Measurements from ENCODE around the gene AKT1. TPM values are rescaled to one million over a fixed set of nuclear protein-coding genes. Genes with fewer than 3 reads are reported as not detected.
A peak's percentile ranks its signal among the peaks of the same experiment; 100 is the strongest.

Gene AKT1
- polyA plus RNA-seq, 2 of the 4 experiments (the other 2 are of a cell fraction), result 70.2 to 93.8 TPM

DNA sequence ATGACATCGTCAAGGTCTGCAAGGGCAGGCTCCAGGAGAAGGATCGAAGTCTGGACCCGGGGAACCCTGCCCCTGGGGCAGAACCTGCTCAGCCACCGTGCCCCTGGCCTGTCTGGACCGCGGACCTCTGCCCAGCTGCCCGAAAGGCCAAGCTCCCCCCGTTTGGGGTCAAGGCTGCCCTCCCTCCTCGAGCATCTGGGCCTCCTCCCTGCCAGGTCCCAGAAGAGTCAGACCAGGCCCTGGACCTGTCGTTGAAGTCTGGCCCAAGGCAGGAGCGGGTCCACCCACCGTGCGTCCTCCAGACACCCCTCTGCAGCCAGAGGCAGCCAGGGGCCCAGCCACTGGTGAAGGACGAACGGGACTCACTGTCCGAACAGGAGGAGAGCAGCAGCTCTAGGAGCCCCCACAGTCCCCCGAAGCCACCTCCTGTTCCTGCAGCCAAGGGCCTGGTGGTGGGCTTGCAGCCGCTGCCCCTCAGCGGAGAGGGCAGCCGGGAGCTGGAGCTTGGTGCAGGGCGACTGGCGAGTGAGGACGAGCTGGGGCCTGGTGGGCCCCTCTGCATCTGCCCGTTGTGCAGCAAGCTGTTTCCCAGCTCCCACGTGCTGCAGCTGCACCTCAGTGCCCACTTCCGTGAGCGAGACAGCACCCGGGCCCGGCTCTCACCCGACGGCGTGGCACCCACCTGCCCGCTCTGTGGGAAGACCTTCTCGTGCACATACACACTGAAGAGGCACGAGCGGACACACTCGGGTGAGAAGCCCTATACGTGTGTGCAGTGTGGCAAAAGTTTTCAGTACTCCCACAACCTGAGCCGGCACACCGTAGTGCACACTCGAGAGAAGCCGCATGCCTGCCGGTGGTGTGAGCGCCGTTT, 6.2 kb upstream of the AKT1 start:
- H3K4me3 ChIP-seq, result peak overlapping the region; percentile 68
- CTCF ChIA-PET, result interaction anchor here (0.6 to 2.1 kb wide), 6 partner anchors 19 to 36 kb away, joined by 3 to 8 read pairs (median 6); no protein-coding TSS in a partner anchor
- DNase-seq (ENCODE audit: low read depth in 1 of 2, low spot score in 1 of 2) (no peak), FAIRE-seq (no peak), ATAC-seq (no peak)
- TF ChIP-seq ZNF302 (CRISPR knock-in tag; IDR thresholded peaks at IDR 0.05) (no peak), EP300 (IDR thresholded peaks at IDR 0.05) (no peak), RNF2 (IDR thresholded peaks at IDR 0.05; ENCODE audit: borderline replicate concordance, low read depth) (no peak), NPAS2 (CRISPR knock-in tag; IDR thresholded peaks at IDR 0.05; ENCODE audit: borderline replicate concordance) (no peak), PHF8 (IDR thresholded peaks at IDR 0.05; ENCODE audit: borderline replicate concordance, low read depth) (no peak), MYC (IDR thresholded peaks at IDR 0.05; ENCODE audit: borderline replicate concordance, low read length) (no peak), CHD4 (IDR thresholded peaks at IDR 0.05; ENCODE audit: borderline replicate concordance) (no peak), MAZ (IDR thresholded peaks at IDR 0.05; ENCODE audit: borderline replicate concordance, low read depth, low read length) (no peak), CBX2 (IDR thresholded peaks at IDR 0.05; ENCODE audit: borderline replicate concordance, low read depth) (no peak), GATA3 (IDR thresholded peaks at IDR 0.05; ENCODE audit: borderline replicate concordance) (no peak), JUNB (IDR thresholded peaks at IDR 0.05) (no peak)
- TF ChIP-seq, protein P1, sequence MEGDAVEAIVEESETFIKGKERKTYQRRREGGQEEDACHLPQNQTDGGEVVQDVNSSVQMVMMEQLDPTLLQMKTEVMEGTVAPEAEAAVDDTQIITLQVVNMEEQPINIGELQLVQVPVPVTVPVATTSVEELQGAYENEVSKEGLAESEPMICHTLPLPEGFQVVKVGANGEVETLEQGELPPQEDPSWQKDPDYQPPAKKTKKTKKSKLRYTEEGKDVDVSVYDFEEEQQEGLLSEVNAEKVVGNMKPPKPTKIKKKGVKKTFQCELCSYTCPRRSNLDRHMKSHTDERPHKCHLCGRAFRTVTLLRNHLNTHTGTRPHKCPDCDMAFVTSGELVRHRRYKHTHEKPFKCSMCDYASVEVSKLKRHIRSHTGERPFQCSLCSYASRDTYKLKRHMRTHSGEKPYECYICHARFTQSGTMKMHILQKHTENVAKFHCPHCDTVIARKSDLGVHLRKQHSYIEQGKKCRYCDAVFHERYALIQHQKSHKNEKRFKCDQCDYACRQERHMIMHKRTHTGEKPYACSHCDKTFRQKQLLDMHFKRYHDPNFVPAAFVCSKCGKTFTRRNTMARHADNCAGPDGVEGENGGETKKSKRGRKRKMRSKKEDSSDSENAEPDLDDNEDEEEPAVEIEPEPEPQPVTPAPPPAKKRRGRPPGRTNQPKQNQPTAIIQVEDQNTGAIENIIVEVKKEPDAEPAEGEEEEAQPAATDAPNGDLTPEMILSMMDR (IDR thresholded peaks at IDR 0.05), result no peak
- TF ChIP-seq, protein P2, sequence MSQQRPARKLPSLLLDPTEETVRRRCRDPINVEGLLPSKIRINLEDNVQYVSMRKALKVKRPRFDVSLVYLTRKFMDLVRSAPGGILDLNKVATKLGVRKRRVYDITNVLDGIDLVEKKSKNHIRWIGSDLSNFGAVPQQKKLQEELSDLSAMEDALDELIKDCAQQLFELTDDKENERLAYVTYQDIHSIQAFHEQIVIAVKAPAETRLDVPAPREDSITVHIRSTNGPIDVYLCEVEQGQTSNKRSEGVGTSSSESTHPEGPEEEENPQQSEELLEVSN (IDR thresholded peaks at IDR 0.05; ENCODE audit: borderline replicate concordance, low read depth), result no peak; the same call in 1 of the 2 replicates
- H3K4me1 ChIP-seq, result peaks cover 51% of the 10 kb centered on the region
- POLR2A ChIA-PET, result no interaction called here
- WGBS (ENCODE audit: missing lambda C conversion rate), result 88% methylated on average over 31 of the region's 45 CpGs
- H3K4me2 ChIP-seq, result peak overlapping the region; percentile 99
- no peaks in the 10 kb centered on the region for H3K9me3 ChIP-seq
- peak overlapping the region in 1 of 2 experiments; percentile 95; a peak in 4 of 6 replicates for H3K27ac ChIP-seq

DNA sequence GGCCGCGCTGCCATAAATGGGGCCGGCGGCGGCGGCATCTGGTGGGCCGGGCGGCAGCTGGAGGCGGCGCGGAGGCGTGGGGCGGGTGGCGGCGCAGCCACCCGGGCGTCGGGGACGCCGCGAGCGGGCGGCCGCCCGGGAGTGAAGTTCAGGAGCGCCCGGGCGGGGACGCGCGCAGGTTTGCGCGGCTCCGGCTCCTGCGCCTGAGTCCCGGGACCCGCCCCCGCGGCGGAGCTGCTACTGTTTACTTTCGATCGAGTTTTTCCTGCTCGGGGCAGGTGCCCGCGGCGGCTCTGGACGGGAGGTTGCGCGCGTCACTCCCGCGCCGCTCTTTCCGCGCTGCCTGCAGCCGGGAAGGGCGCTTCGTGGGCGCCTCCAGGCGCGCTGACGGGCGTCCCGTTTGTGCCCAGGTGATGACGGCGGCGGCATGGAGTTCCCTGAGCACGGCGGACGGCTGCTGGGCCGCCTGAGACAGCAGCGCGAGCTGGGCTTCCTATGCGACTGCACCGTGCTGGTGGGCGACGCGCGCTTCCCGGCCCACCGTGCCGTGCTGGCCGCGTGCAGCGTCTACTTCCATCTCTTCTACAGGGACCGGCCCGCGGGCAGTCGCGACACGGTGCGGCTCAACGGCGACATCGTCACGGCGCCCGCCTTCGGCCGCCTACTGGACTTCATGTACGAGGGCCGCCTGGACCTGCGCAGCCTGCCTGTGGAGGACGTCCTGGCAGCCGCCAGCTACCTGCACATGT, 5.4 kb upstream of the AKT1 start, which contains the start of gene ZBTB42:
ZBTB42 (plus strand) TSS at position 331 of the 749 bp plus-strand sequence; CDS start at position 428, 97 bp downstream.
- WGBS (ENCODE audit: missing lambda C conversion rate), result 6% methylated on average over 42 of the region's 105 CpGs
- no peak for FAIRE-seq
- CTCF ChIA-PET, result interaction anchor here (0.9 to 2.1 kb wide), 8 partner anchors 9 to 35 kb away, joined by 3 to 8 read pairs (median 4); no protein-coding TSS in a partner anchor

More for the DNA sequence above, 5.4 kb upstream of the AKT1 start, which contains the start of gene ZBTB42:
- peak within 1 kb of the TSS; percentile 99 for H3K4me2 ChIP-seq
- TF ChIP-seq ZNF302 (CRISPR knock-in tag; IDR thresholded peaks at IDR 0.05), result no peak
- TF ChIP-seq, protein P1 (IDR thresholded peaks at IDR 0.05), result no peak
- 0 out of 2 replicates have a peak, but pooled peaks have one; percentile 58 for TF ChIP-seq RNF2 (IDR thresholded peaks at IDR 0.05; ENCODE audit: borderline replicate concordance, low read depth)
- TF ChIP-seq, protein P3, sequence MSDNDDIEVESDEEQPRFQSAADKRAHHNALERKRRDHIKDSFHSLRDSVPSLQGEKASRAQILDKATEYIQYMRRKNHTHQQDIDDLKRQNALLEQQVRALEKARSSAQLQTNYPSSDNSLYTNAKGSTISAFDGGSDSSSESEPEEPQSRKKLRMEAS (IDR thresholded peaks at IDR 0.05), result peak; percentile 41; the same call in 1 of the 2 replicates
- TF ChIP-seq HOXA7 (CRISPR knock-in tag; IDR thresholded peaks at IDR 0.05), result no peak
- 0 out of 2 replicates have a peak, but pooled peaks have one; percentile 25 for TF ChIP-seq PHF8 (IDR thresholded peaks at IDR 0.05; ENCODE audit: borderline replicate concordance, low read depth)
- TF ChIP-seq RAD21 (conservative IDR thresholded peaks at IDR 0.05 in 1 of 2, IDR thresholded peaks at IDR 0.05 in 1 of 2), result no peak
- POLR2A ChIA-PET, result no interaction called here
- H3K9me3 ChIP-seq, result no peaks in the 10 kb centered on the region
- H3K4me3 ChIP-seq, result peak within 1 kb of the TSS; percentile 68
- H3K27ac ChIP-seq, result peak within 1 kb of the TSS; percentile 74 to 95
- ATAC-seq, result peak; percentile 7 to 15; a peak in 4 of 6 replicates
- H3K4me1 ChIP-seq, result peaks cover 54% of the 10 kb centered on the region
- no peak for DNase-seq (ENCODE audit: low read depth in 1 of 2, low spot score in 1 of 2)
